Measurements from ENCODE around the gene PPP1R26.
"Not testable (repeated sequence)": the region's sequence is repeated elsewhere in the genome, so short reads cannot be mapped to it uniquely, and the experiment has no call there.

The PPP1R26 gene

DNA sequence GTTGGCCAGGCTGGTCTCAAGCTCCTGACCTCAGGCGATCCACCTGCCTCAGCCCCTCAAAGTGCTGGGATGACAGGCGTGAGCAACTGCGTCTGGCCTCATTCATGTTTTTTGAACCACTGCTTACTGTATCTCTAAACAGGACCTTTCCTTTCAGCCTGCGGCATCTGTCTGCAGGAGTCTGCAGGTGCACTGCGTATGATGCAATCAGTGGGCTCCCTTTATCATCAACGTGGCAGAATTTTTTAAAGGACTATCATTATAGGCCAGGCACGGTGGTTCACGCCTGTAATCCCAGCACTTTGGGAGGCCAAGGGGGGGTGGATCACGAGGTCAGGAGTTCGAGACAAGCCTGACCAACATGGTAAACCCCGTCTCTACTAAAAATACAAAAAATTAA lies 30.1 kb upstream of the PPP1R26 start:
- H3K9me3 Mint-ChIP-seq; H3K27me3 Mint-ChIP-seq (ENCODE audit: low read depth); H3K4me1 Mint-ChIP-seq (ENCODE audit: low read depth); H3K4me3 Mint-ChIP-seq; H3K27ac Mint-ChIP-seq; DNase-seq (ENCODE audit: low spot score); H3K36me3 Mint-ChIP-seq (ENCODE audit: low read depth): not testable (repeated sequence)

DNA sequence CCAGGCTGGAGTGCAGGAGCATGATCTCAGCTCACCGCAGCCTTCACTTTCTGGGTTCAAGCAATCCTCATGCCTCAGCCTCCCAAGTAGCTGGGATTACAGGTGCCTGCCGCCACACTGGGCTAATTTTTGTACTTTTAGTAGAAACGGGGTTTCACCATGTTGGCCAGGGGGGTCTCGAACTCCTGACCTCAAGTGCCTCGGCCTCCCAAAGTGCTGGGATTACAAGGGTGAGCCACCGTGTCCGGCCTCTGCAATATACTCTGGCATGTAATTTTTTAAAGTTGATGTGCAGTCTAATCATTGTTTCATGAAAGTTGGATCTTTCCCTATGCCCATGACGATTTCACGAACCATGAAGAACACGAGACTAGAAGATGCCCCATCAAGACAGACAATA lies 28.6 kb upstream of the PPP1R26 start:
- Mint-ChIP-seq H3K4me1 (ENCODE audit: low read depth) (no peaks in the 10 kb centered on the region), H3K9me3 (no peaks in the 10 kb centered on the region), H3K27ac (no peak overlapping the region), H3K27me3 (ENCODE audit: low read depth) (peaks cover 7% of the 10 kb centered on the region), H3K4me3 (no peak overlapping the region), H3K36me3 (ENCODE audit: low read depth) (no peaks in the 10 kb centered on the region)
- DNase-seq (ENCODE audit: low spot score): no peak

GRCh38 chr9:135451909-135452308 lies 27.7 kb upstream of the PPP1R26 start:
- H3K9me3 Mint-ChIP-seq; H3K4me3 Mint-ChIP-seq; H3K27me3 Mint-ChIP-seq (ENCODE audit: low read depth); H3K4me1 Mint-ChIP-seq (ENCODE audit: low read depth); DNase-seq (ENCODE audit: low spot score); H3K27ac Mint-ChIP-seq; H3K36me3 Mint-ChIP-seq (ENCODE audit: low read depth): not testable (repeated sequence)

DNA sequence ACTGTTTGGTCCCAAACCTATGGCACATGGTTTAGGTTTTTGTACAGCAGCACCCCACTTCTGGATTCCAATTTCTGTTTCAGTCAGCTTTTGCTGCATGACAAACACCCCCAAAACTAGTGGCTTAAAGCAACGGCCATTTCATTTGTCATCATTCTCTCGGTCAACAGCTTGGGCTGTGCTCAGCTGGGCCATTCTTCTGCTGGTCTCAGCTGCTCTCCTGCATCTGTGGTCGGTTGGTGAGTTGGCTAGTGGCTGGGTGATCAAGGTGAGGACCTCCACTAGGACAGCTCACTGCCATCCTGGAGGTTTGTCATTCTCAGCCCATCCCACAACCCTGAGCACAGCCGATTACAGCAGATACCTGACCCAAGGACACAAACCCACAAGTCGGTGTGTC lies 24.8 kb upstream of the PPP1R26 start:
- Mint-ChIP-seq H3K4me3 (no peak overlapping the region), H3K36me3 (ENCODE audit: low read depth) (no peaks in the 10 kb centered on the region), H3K27me3 (ENCODE audit: low read depth) (peaks cover 7% of the 10 kb centered on the region), H3K9me3 (no peaks in the 10 kb centered on the region), H3K27ac (no peak overlapping the region), H3K4me1 (ENCODE audit: low read depth) (no peaks in the 10 kb centered on the region)
- DNase-seq (ENCODE audit: low spot score): no peak

DNA sequence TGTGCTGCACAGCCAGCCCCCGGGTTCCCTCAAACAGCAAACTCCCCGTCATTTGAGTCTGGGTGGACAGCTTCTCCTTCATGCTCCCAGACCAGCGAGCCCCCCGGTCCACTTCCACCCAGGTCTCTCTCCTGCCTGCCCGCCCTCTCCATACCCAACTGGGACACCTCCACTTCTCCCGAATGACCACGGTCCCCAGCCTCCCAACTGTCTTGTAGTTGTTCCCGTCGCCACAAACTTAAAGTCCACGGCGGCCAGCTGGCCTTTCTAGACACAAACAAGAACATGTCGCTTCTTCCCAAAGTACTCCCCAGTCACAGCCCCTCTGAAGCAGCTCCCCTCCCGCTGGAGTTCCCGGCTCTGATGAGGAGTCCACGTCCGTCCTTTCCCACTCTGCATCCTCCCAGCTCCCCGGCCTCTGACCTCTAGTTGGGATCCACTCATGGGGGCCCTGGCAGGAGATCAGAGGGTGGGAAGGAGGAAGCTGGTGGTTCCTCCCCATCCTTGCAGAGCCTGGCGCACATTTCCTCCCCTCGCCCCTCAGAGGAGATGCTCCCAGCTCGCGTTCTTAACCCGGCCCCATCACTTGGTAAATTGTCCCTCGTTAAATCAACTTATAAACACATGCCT lies 24.1 kb upstream of the PPP1R26 start:
- peaks cover 7% of the 10 kb centered on the region for H3K27me3 Mint-ChIP-seq (ENCODE audit: low read depth)
- no peaks in the 10 kb centered on the region for H3K9me3 Mint-ChIP-seq
- no peak overlapping the region for H3K4me3 Mint-ChIP-seq
- H3K27ac Mint-ChIP-seq: no peak overlapping the region
- DNase-seq (ENCODE audit: low spot score): no peak
- H3K36me3 Mint-ChIP-seq (ENCODE audit: low read depth): no peaks in the 10 kb centered on the region
- H3K4me1 Mint-ChIP-seq (ENCODE audit: low read depth): no peaks in the 10 kb centered on the region

DNA sequence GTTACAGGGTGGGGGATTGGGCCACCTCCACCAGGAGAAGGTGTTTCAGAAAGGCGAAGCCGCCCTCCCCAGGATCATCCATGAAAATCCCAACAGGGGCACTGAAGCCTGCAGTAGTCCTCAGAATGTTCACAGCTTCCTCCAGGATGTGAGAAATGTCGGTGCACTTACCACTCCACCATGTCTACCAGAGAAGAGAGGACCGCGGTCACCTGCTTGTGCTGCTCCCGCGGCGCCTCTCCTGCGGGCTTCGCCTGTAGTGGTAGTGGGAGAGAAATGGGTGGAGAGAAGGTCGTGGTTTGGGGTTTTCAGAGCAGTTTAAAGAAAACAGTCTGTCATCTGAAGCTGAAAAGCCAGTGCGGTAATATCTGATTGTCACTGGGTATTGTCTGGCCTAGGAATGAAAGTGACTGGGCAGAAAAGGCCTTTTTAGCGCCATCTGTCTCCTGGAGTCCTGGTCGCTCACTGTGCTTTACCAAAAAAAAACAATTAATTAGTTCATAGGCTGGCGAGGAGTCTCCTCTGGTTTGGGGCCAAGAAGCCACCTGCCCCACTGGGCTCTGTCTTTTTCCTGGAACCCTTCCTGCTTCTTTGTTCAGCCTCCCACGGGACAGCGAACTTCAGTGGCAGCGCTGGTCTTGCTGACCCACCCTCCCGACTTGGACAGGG lies 23.0 kb upstream of the PPP1R26 start:
- Mint-ChIP-seq H3K27ac (no peak overlapping the region), H3K27me3 (ENCODE audit: low read depth) (peaks cover 7% of the 10 kb centered on the region), H3K4me3 (no peak overlapping the region), H3K36me3 (ENCODE audit: low read depth) (no peaks in the 10 kb centered on the region), H3K9me3 (no peaks in the 10 kb centered on the region), H3K4me1 (ENCODE audit: low read depth) (no peaks in the 10 kb centered on the region)
- no peak for DNase-seq (ENCODE audit: low spot score)

DNA sequence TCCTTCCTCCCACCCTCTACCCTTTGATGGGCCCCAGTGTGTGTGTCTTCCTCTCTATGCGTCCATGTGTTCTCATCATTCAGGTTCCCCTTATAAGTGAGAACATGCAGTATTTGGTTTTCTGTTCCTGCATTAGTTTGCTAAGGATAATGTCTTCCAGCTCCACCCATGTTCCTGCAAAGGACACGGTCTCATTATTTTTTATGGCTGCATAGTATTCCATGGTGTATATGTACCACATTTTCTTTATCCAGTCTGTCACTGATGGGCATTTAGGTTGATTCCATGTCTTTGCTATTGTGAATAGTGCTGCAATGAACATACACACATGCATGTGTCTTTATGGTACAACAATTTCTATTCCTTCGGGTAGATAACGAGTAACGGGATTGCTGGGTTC lies 21.1 kb upstream of the PPP1R26 start:
- H3K4me3 Mint-ChIP-seq; DNase-seq (ENCODE audit: low spot score); H3K9me3 Mint-ChIP-seq; H3K27ac Mint-ChIP-seq; H3K4me1 Mint-ChIP-seq (ENCODE audit: low read depth); H3K36me3 Mint-ChIP-seq (ENCODE audit: low read depth); H3K27me3 Mint-ChIP-seq (ENCODE audit: low read depth): not testable (repeated sequence)

DNA sequence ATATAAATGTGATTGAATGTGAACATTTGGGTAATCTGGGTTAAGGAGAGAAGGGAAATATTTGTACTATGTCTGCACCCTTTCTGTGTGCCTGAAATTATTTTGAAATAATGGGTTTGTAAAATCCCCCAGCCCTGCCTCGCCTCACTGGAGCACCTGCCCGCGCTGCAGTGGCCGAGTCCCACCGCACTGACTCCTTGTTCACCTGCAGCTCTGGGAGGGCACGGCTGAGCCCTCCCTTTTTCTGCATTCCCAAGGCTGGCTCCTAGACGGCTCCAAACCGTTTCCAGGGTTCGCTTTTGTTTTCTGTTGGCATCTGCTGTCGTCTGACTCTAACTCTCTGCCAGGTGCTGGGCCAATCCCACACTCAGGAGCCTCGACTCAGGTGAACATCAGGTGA lies 17.6 kb upstream of the PPP1R26 start:
- H3K27me3 Mint-ChIP-seq (ENCODE audit: low read depth): no peaks in the 10 kb centered on the region

GRCh38 chr9:135463140-135463539 lies 16.4 kb upstream of the PPP1R26 start:
- no peaks in the 10 kb centered on the region for H3K36me3 Mint-ChIP-seq (ENCODE audit: low read depth)
- H3K27ac Mint-ChIP-seq: no peak overlapping the region
- H3K4me1 Mint-ChIP-seq (ENCODE audit: low read depth): peaks cover 3% of the 10 kb centered on the region
- no peak for DNase-seq (ENCODE audit: low spot score)
- no peaks in the 10 kb centered on the region for H3K27me3 Mint-ChIP-seq (ENCODE audit: low read depth)
- no peaks in the 10 kb centered on the region for H3K9me3 Mint-ChIP-seq
- H3K4me3 Mint-ChIP-seq: no peak overlapping the region

More for the DNA sequence above, 17.6 kb upstream of the PPP1R26 start:
- H3K4me3 Mint-ChIP-seq: no peak overlapping the region
- no peaks in the 10 kb centered on the region for H3K4me1 Mint-ChIP-seq (ENCODE audit: low read depth)
- no peak overlapping the region for H3K27ac Mint-ChIP-seq
- no peaks in the 10 kb centered on the region for H3K36me3 Mint-ChIP-seq (ENCODE audit: low read depth)
- no peak for DNase-seq (ENCODE audit: low spot score)
- no peaks in the 10 kb centered on the region for H3K9me3 Mint-ChIP-seq

GRCh38 chr9:135464181-135464580 lies 15.4 kb upstream of the PPP1R26 start:
- Mint-ChIP-seq H3K9me3 (no peaks in the 10 kb centered on the region), H3K4me3 (no peak overlapping the region), H3K4me1 (ENCODE audit: low read depth) (peaks cover 13% of the 10 kb centered on the region), H3K27ac (no peak overlapping the region), H3K27me3 (ENCODE audit: low read depth) (no peaks in the 10 kb centered on the region), H3K36me3 (ENCODE audit: low read depth) (no peaks in the 10 kb centered on the region)
- no peak for DNase-seq (ENCODE audit: low spot score)

DNA sequence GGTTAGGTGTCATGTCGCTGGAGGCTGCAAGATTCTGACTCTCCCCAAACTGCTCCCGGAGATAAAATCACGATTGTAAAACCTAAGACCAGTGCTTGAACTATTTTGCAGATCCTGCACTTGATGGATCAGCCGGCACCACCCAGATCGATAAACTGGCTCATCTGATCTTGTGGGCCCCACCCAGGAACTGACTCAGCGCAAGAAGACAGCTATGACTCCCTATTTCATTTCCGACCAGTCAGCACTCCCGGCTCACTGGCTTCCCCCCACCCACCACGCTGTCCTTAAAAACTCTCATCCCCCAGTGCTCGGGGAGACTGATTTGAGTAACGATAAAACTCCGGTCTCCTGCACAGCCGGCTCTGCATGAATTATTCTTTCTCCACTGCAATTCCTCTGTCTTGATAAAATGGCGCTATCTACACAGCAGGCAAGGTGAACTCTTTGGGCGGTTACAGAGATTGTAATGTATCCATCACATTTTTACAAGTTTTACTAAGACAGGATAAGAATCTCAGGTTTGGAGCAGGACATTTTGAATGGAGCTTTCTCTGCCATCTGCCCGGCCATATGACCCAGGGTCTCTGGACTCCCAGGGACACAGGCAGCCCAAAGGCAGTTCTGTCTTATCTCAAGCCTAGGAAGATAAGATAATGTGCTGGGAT lies 10.6 kb upstream of the PPP1R26 start:
- H3K9me3 Mint-ChIP-seq: no peaks in the 10 kb centered on the region

GRCh38 chr9:135471791-135472640 lies 7.6 kb upstream of the PPP1R26 start:
- H3K27me3 Mint-ChIP-seq (ENCODE audit: low read depth): peaks cover 18% of the 10 kb centered on the region
- H3K36me3 Mint-ChIP-seq (ENCODE audit: low read depth): peaks cover 4% of the 10 kb centered on the region
- H3K9me3 Mint-ChIP-seq: no peaks in the 10 kb centered on the region
- H3K4me1 Mint-ChIP-seq (ENCODE audit: low read depth): peaks cover 24% of the 10 kb centered on the region
- DNase-seq (ENCODE audit: low spot score): no peak
- H3K27ac Mint-ChIP-seq: no peak overlapping the region
- H3K4me3 Mint-ChIP-seq: no peak overlapping the region

More for the DNA sequence above, 10.6 kb upstream of the PPP1R26 start:
- Mint-ChIP-seq H3K4me3 (peak overlapping the region; percentile 55), H3K36me3 (ENCODE audit: low read depth) (peaks cover 4% of the 10 kb centered on the region), H3K27me3 (ENCODE audit: low read depth) (peaks cover 9% of the 10 kb centered on the region), H3K4me1 (ENCODE audit: low read depth) (peaks cover 24% of the 10 kb centered on the region), H3K27ac (peak overlapping the region; percentile 91)
- DNase-seq (ENCODE audit: low spot score): peak; percentile 75

DNA sequence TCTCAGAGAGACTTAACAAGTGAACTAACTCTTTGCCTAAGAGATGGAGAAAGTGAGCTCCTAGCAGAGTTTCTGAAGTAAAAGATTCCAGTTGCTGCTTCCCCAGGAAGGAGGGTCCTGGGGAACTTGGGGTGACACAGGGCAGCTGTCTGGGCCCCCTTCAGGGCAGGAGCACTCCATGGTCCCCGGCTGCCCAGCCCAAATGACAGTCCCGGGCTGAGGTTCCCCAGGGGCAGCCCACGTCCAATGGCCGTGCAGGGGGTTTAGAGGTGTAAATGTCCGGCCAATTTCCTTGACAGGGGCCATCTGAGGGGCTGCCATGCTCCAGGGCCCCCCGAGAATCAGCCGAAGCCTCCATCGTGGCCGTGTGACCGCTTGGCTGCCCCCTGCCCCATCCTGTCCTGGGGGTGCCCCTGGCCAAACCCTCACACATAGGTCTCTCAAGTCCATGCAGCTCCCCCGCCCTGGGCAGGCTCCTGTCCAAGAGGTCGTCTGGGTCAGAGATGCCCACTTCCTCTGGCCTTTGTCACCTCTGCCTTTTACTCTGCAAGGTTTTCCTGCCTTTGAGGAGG lies 5.5 kb upstream of the PPP1R26 start:
- peaks cover 36% of the 10 kb centered on the region for H3K27me3 Mint-ChIP-seq (ENCODE audit: low read depth)
- no peak for DNase-seq (ENCODE audit: low spot score)
- H3K36me3 Mint-ChIP-seq (ENCODE audit: low read depth): peaks cover 4% of the 10 kb centered on the region
- no peak overlapping the region for H3K4me3 Mint-ChIP-seq
- H3K27ac Mint-ChIP-seq: no peak overlapping the region
- H3K9me3 Mint-ChIP-seq: no peaks in the 10 kb centered on the region
- H3K4me1 Mint-ChIP-seq (ENCODE audit: low read depth): peaks cover 15% of the 10 kb centered on the region
